ENCODE results near the gene ASS1. TPM values are rescaled to one million over a fixed set of nuclear protein-coding genes. Genes with fewer than 3 reads are reported as not detected.

Gene ASS1
- total RNA-seq, 4 donors from 2014 or later = 106 to 761 (median 547) TPM

- Histone ChIP-seq H3K27ac (no peak overlapping the region), H3K4me3 (no peak overlapping the region), H3K36me3 (peaks cover 0 to 44% (median 0%) of the 10 kb centered on the region in 3 donors), H3K4me1 (peaks cover 0 to 25% (median 1%) of the 10 kb centered on the region in 4 donors), H3K27me3 (no peaks in the 10 kb centered on the region), H3K9me3 (no peaks in the 10 kb centered on the region)
- TF ChIP-seq CTCF (IDR thresholded peaks at IDR 0.05) = no peak
- TF ChIP-seq POLR2A (IDR thresholded peaks at IDR 0.05) = no peak
- no peak for DNase-seq
Measured at GRCh38 chr9:130407916-130408663, 36.7 kb upstream of the ASS1 start.

- TF ChIP-seq CTCF (IDR thresholded peaks at IDR 0.05) = peak in 2 of 6 experiments; percentile 6 to 19
- TF ChIP-seq POLR2A (IDR thresholded peaks at IDR 0.05) = no peak
- DNase-seq = no peak
- H3K27ac ChIP-seq = no peak overlapping the region
- H3K36me3 ChIP-seq = peaks cover 0 to 39% (median 0%) of the 10 kb centered on the region in 3 donors
- no peaks in the 10 kb centered on the region for H3K9me3 ChIP-seq
- no peaks in the 10 kb centered on the region for H3K27me3 ChIP-seq
- no peak overlapping the region for H3K4me3 ChIP-seq
- H3K4me1 ChIP-seq = peaks cover 0 to 25% (median 1%) of the 10 kb centered on the region in 4 donors
Measured at GRCh38 chr9:130408669-130409068, 36.1 kb upstream of the ASS1 start.

GRCh38 chr9:130409246-130409645 lies 35.5 kb upstream of the ASS1 start:
- Histone ChIP-seq H3K27me3 (no peaks in the 10 kb centered on the region), H3K27ac (no peak overlapping the region), H3K9me3 (no peaks in the 10 kb centered on the region), H3K36me3 (peaks cover 0 to 33% (median 0%) of the 10 kb centered on the region in 3 donors), H3K4me3 (no peak overlapping the region), H3K4me1 (peaks cover 0 to 25% (median 1%) of the 10 kb centered on the region in 4 donors)
- no peak for DNase-seq
- TF ChIP-seq POLR2A (IDR thresholded peaks at IDR 0.05) (no peak), CTCF (IDR thresholded peaks at IDR 0.05) (no peak)

- TF ChIP-seq CTCF (IDR thresholded peaks at IDR 0.05) (no peak), POLR2A (IDR thresholded peaks at IDR 0.05) (no peak)
- Histone ChIP-seq H3K27ac (peak overlapping the region in 2 of 4 donors; percentile 65 to 71), H3K27me3 (no peaks in the 10 kb centered on the region), H3K36me3 (peaks cover 0 to 26% (median 0%) of the 10 kb centered on the region in 3 donors), H3K9me3 (no peaks in the 10 kb centered on the region), H3K4me3 (no peak overlapping the region), H3K4me1 (peaks cover 0 to 29% (median 1%) of the 10 kb centered on the region in 4 donors)
- peak in 2 of 3 donors; percentile 55 to 67 for DNase-seq
Measured at GRCh38 chr9:130410443-130410842, 34.3 kb upstream of the ASS1 start.

- Histone ChIP-seq H3K4me1 (peaks cover 0 to 29% (median 1%) of the 10 kb centered on the region in 4 donors), H3K27me3 (no peaks in the 10 kb centered on the region), H3K4me3 (no peak overlapping the region), H3K9me3 (no peaks in the 10 kb centered on the region), H3K36me3 (peaks cover 0 to 17% (median 0%) of the 10 kb centered on the region in 3 donors), H3K27ac (peak overlapping the region in 2 of 4 donors; percentile 65 to 71)
- DNase-seq = no peak
- no peak for TF ChIP-seq POLR2A (IDR thresholded peaks at IDR 0.05)
- TF ChIP-seq CTCF (IDR thresholded peaks at IDR 0.05) = no peak
Measured at GRCh38 chr9:130411566-130411915, 33.2 kb upstream of the ASS1 start.

All from Peyer's patch (tissue), 4 donors.